GM23338 (cell line): ENCODE measurements around the gene CKMT1B.
"Not testable (repeated sequence)": the region's sequence is repeated elsewhere in the genome, so short reads cannot be mapped to it uniquely, and the experiment has no call there.

Experiments used
- CREB1 ChIP-seq: fragments of 250-450 bp; sonication (Bioruptor Pico); IDR thresholded peaks from 2 replicates; pipeline ENCODE4 v1.5.0; 2020; ENCODE audit warnings: low read depth, mild to moderate bottlenecking, moderate library complexity
- CTCF ChIP-seq, 2 experiments: fragments of 200-600 bp in 1 of 2; sonication (generic) in 1 of 2; conservative IDR thresholded peaks; 2 replicates each; pipeline versions ENCODE4 v1.5.1 to v1.6.1; 2016 to 2017; ENCODE audit warnings: antibody characterized with exemption in 2 of 2, low read depth in 2 of 2, mild to moderate bottlenecking in 2 of 2, moderate library complexity in 1 of 2
- ETS1 ChIP-seq: IDR thresholded peaks from 2 replicates; pipeline ENCODE4 v1.6.1; 2016; ENCODE audit warnings: antibody characterized with exemption
- EZH2 ChIP-seq: fragments of 200-600 bp; sonication (generic); IDR thresholded peaks from one replicate; pipeline ENCODE4 v1.8.0; 2017; ENCODE audit warnings: antibody characterized with exemption, mild to moderate bottlenecking, low read depth; ENCODE audit not compliant: unreplicated experiment
- EZH2phosphoT487 ChIP-seq: fragments of 200-600 bp; sonication (generic); IDR thresholded peaks from one replicate; pipeline ENCODE4 v1.8.1; 2018; ENCODE audit warnings: antibody characterized with exemption; ENCODE audit not compliant: unreplicated experiment
- JUNB ChIP-seq: IDR thresholded peaks from one replicate; pipeline ENCODE4 v1.6.1; 2016; ENCODE audit warnings: antibody characterized with exemption; ENCODE audit not compliant: unreplicated experiment
- REST ChIP-seq: IDR thresholded peaks from one replicate; pipeline ENCODE4 v1.6.1; 2018; ENCODE audit warnings: antibody characterized with exemption; ENCODE audit not compliant: unreplicated experiment
- STAT1 ChIP-seq: IDR thresholded peaks from one replicate; pipeline ENCODE4 v1.6.1; 2016; ENCODE audit warnings: antibody characterized with exemption; ENCODE audit not compliant: unreplicated experiment
- ZNF114 ChIP-seq: fragments of 250-450 bp; sonication (Bioruptor Pico); IDR thresholded peaks from 2 replicates; pipeline ENCODE4 v1.5.0; 2020; ENCODE audit warnings: mild to moderate bottlenecking, moderate library complexity

- TF ChIP-seq CTCF (conservative IDR thresholded peaks at IDR 0.05; ENCODE audit: low read depth in 2 of 2); EZH2; STAT1; ETS1; JUNB; CREB1 (CRISPR knock-in tag); EZH2phosphoT487; REST; ZNF114 (CRISPR knock-in tag): not testable (repeated sequence)
Observed at GRCh38 chr15:43566615-43567014, 27.2 kb upstream of the CKMT1B start.
